DND-41 (cell line): Measurements from ENCODE around the gene RHOT1.

ENCODE experiments used
- ATAC-seq: fragments of 200-7000 bp; cut with Tn5 transposase; 3 replicates; pipeline ENCODE4 v1.9.1; 2021; ENCODE audit warnings: low read depth; ENCODE audit not compliant: insufficient read depth
- DNase-seq: peaks from one replicate; pipeline ENCODE4 v3.0.0-alpha.2; 2020
- H2AFZ ChIP-seq: 2 replicates; pipeline ENCODE4 v1.6.0; 2012; ENCODE audit warnings: low read depth, low read length
- H3K27ac ChIP-seq: 2 replicates; pipeline ENCODE4 v1.5.1; 2012; ENCODE audit warnings: low read length, inconsistent platforms
- H3K27me3 ChIP-seq: fragments of 200-600 bp; sonication (generic); 2 replicates; pipeline ENCODE4 v1.6.0; 2012; ENCODE audit warnings: low read length, mild to moderate bottlenecking, inconsistent platforms; ENCODE audit not compliant: insufficient read depth, poor library complexity
- H3K36me3 ChIP-seq: 2 replicates; pipeline ENCODE4 v1.5.1; 2012; ENCODE audit warnings: low read length, inconsistent platforms; ENCODE audit not compliant: insufficient read depth
- H3K4me1 ChIP-seq: 2 replicates; pipeline ENCODE4 v1.5.1; 2012; ENCODE audit warnings: mild to moderate bottlenecking, low read length; ENCODE audit not compliant: insufficient read depth
- H3K4me2 ChIP-seq: 2 replicates; pipeline ENCODE4 v1.6.0; 2012; ENCODE audit warnings: mild to moderate bottlenecking, moderate library complexity, low read length, inconsistent platforms; ENCODE audit not compliant: insufficient read depth
- H3K4me3 ChIP-seq, 2 experiments: fragments of 200-600 bp in 1 of 2; shearing (Covaris generic) in 1 of 2; 2 replicates each; pipeline ENCODE4 v1.5.1; 2012 to 2016; ENCODE audit warnings: inconsistent platforms in 2 of 2, low read length in 2 of 2, mild to moderate bottlenecking in 2 of 2, low read depth in 1 of 2, moderate library complexity in 1 of 2
- H3K79me2 ChIP-seq: 2 replicates; pipeline ENCODE4 v1.6.0; 2012; ENCODE audit warnings: low read length, inconsistent platforms; ENCODE audit not compliant: insufficient read depth
- H3K9ac ChIP-seq: 2 replicates; pipeline ENCODE4 v1.6.0; 2012; ENCODE audit warnings: low read depth, mild to moderate bottlenecking, inconsistent platforms, low read length, moderate library complexity
- H3K9me3 ChIP-seq: 2 replicates; pipeline ENCODE4 v1.5.1; 2012; ENCODE audit warnings: low read length, moderate library complexity, mild to moderate bottlenecking, inconsistent platforms; ENCODE audit not compliant: insufficient read depth, severe bottlenecking
- H4K20me1 ChIP-seq: 2 replicates; pipeline ENCODE4 v1.6.0; 2012; ENCODE audit warnings: low read length; ENCODE audit not compliant: insufficient read depth
- CTCF ChIP-seq: IDR thresholded peaks from 2 replicates; pipeline ENCODE4 v1.5.1; 2012; ENCODE audit warnings: borderline replicate concordance, low read length, moderate library complexity, mild to moderate bottlenecking; ENCODE audit not compliant: poor library complexity, severe bottlenecking; ENCODE audit errors: extremely low read depth
- EZH2 ChIP-seq: IDR thresholded peaks from 3 replicates; pipeline ENCODE4 v1.6.1; 2012; ENCODE audit warnings: borderline replicate concordance, low read depth, mild to moderate bottlenecking, moderate library complexity, low read length, inconsistent platforms; ENCODE audit not compliant: severe bottlenecking

The RHOT1 gene

GRCh38 chr17:32148351-32148750 is 6.0 kb downstream of the RHOT1 start:
- H3K27ac ChIP-seq: no peak overlapping the region
- no peak overlapping the region for H2AFZ ChIP-seq
- ATAC-seq (no peak), DNase-seq (no peak)
- no peaks in the 10 kb centered on the region for H3K27me3 ChIP-seq
- H4K20me1 ChIP-seq: peaks cover 10% of the 10 kb centered on the region; the same call in 1 of the 2 replicates
- no peak overlapping the region for H3K4me3 ChIP-seq
- TF ChIP-seq EZH2: no peak
- TF ChIP-seq CTCF: no peak
- peaks cover 14% of the 10 kb centered on the region for H3K4me1 ChIP-seq
- H3K9me3 ChIP-seq: no peaks in the 10 kb centered on the region
- H3K36me3 ChIP-seq: peaks cover 8% of the 10 kb centered on the region
- no peak overlapping the region for H3K4me2 ChIP-seq
- H3K79me2 ChIP-seq: peaks cover 72% of the 10 kb centered on the region
- no peak overlapping the region for H3K9ac ChIP-seq

GRCh38 chr17:32150358-32150757 is 8.1 kb downstream of the RHOT1 start:
- Histone ChIP-seq H3K36me3 (peaks cover 18% of the 10 kb centered on the region), H3K79me2 (peaks cover 54% of the 10 kb centered on the region), H3K4me2 (no peak overlapping the region), H3K27me3 (no peaks in the 10 kb centered on the region), H3K9ac (no peak overlapping the region), H3K4me3 (no peak overlapping the region), H2AFZ (no peak overlapping the region), H4K20me1 (peaks cover 10% of the 10 kb centered on the region; the same call in 1 of the 2 replicates), H3K9me3 (no peaks in the 10 kb centered on the region), H3K4me1 (no peaks in the 10 kb centered on the region), H3K27ac (no peak overlapping the region)
- ATAC-seq (no peak), DNase-seq (no peak)
- no peak for TF ChIP-seq CTCF
- no peak for TF ChIP-seq EZH2

- TF ChIP-seq CTCF (no peak), EZH2 (no peak)
- Histone ChIP-seq H3K36me3 (peaks cover 27% of the 10 kb centered on the region), H3K79me2 (peaks cover 43% of the 10 kb centered on the region), H3K4me3 (no peak overlapping the region), H3K9ac (no peak overlapping the region), H2AFZ (no peak overlapping the region), H3K9me3 (no peaks in the 10 kb centered on the region), H4K20me1 (peaks cover 10% of the 10 kb centered on the region; the same call in 1 of the 2 replicates), H3K27me3 (no peaks in the 10 kb centered on the region), H3K27ac (no peak overlapping the region), H3K4me1 (no peaks in the 10 kb centered on the region), H3K4me2 (no peak overlapping the region)
- ATAC-seq: no peak
- DNase-seq: no peak
These were observed 9.8 kb downstream of the RHOT1 start for GRCh38 chr17:32152130-32152529.

GRCh38 chr17:32155896-32156295 is 13.6 kb downstream of the RHOT1 start:
- no peak for DNase-seq
- Histone ChIP-seq H3K27ac (no peak overlapping the region), H3K4me3 (no peak overlapping the region), H2AFZ (no peak overlapping the region), H3K36me3 (peaks cover 48% of the 10 kb centered on the region), H3K4me2 (no peak overlapping the region), H3K79me2 (peaks cover 29% of the 10 kb centered on the region), H3K27me3 (no peaks in the 10 kb centered on the region), H3K9me3 (no peaks in the 10 kb centered on the region), H4K20me1 (peaks cover 17% of the 10 kb centered on the region), H3K9ac (no peak overlapping the region), H3K4me1 (no peaks in the 10 kb centered on the region)
- ATAC-seq: no peak
- no peak for TF ChIP-seq EZH2
